GM21529 (cell line): ENCODE data around the gene EFL1.
A peak's percentile ranks its signal among the peaks of the same experiment; 100 is the strongest.

ENCODE experiments used
- ATAC-seq: cut with Tn5 transposase; IDR thresholded peaks from one replicate; pipeline ENCODE4 v1.9.1; 2021; ENCODE audit not compliant: unreplicated experiment

Gene EFL1

DNA sequence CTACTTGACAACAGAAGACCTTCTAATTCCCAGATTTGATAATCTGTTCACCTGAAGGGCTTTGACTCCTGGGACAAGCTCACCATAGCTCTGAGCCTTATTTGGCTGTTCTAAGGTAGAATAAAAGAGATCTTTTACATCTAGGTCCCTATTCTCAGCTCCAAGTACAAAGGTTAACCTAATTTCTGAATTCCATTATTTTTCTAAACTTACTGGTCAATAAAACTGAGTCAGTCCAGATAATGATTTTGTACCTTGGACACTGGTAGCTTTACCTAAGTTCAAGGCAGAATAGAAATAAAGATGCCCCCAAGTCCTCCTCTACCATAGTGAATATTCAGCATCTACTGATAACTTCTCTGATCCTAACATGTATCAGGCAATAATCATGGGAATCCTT, 135.0 kb downstream of the EFL1 start:
- no peak for ATAC-seq

DNA sequence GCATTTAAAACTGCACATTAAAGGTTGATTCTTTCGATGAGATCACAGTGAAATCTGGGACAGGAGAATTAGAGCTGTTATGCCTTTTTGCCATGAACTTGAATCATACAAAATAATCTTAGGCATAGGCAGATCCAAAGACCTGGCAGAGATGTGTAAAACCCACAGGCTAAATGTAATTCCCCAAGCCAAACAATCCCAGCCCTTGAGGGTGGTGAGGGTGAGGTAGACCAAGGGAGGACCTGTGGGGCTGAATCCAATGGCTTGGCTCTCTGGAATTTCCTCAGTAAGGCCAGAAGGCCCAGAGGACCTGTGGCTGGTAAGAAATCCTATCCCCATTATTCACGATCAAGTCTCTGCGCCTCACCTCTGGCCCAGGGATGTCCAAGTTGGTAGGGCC, 136.2 kb downstream of the EFL1 start:
- ATAC-seq, result no peak

DNA sequence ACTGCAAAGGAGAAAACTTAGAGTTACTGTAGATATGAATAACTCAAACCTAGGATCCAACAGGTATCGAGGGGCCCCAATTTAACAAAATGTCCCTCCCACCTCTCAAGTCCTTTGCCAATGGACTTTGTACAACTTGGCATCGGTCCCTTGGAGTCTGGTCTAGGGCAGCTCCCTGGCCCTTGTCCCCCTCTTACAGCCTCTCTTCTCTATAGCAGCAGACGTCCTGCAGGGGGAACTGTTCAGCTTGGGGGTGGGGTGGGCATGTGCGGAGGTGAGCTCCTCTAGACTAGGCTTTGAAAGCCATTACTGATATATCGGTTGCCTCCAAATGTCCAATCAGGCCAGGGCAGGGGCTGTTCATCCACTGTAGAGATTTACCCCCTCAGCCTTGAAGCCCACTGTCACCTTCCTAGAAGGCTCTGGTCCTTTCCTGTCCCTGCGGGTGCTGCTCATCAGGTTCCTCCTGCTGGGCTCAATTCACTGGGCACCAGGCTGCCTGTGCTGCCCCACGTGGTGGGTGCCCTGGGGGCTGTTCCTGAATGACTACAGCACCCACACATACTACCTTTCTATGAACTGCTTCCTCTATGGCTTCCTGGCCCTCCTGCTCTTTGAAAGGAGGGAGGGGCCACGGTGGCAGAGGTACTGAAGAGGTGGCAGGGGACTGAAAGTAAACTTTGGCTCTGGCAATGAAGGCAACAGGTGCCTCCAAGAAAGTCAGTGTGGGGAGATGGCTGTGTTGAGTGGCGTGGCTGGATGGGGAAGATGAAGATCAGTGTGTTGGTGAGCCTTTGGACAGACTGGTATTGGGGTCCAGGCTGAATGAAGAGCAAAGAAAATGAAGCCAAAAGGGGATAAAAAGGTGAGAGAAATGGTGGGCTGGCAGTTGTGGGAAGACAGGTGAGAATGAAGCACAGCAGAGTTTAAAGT, 137.9 kb downstream of the EFL1 start:
- ATAC-seq, result no peak

DNA sequence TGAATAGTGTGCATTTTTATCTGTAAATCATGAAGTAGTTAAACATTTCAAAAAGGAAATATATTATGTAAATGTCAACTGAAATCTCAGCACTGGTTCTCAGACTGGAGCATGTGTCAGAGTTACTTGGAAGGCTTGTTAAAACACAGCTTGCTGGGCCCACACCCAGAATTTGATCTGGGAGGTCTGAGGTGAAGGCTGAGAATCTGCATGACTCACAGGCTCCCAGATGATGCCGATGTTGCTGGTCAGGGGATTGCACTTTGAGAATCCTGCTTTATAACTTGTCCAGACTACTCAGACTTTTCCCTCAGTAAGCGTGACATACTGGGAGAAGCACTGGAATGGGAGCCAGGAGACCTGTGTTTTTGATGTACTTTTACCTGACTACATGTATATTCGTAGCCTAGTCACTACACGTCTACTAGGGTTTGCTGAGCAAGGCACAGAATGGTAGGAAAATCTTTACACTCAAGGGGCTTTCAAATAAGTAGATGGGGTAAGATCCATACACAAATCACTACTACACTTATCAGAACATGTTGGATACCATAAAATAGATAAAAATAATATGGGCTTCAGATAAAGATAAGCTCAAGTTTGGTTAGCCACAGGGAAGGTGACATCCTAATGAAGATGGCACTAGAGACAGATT, 139.7 kb downstream of the EFL1 start:
- ATAC-seq, result no peak

- ATAC-seq, result no peak
Observed at GRCh38 chr15:82118040-82118439, 144.5 kb downstream of the EFL1 start.

DNA sequence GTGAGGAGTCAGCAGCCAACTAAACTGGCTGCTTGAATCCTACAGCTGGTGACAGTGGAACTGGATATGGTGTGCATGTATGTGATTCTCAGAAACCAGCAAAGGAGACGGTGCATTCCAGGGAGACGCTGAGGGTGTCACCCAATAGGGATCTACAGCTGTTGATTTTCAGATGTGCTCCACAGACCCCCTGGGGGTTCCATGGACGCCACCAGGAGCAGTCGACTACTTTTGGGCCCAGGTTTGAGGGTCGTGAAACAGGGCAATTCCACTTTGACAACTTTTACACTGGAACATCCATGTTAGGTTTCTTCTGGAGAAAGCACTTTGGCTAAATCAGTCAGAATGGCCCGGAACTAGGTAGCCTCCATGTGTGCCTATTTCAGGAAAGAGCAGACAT, 145.2 kb downstream of the EFL1 start:
- ATAC-seq, result no peak

DNA sequence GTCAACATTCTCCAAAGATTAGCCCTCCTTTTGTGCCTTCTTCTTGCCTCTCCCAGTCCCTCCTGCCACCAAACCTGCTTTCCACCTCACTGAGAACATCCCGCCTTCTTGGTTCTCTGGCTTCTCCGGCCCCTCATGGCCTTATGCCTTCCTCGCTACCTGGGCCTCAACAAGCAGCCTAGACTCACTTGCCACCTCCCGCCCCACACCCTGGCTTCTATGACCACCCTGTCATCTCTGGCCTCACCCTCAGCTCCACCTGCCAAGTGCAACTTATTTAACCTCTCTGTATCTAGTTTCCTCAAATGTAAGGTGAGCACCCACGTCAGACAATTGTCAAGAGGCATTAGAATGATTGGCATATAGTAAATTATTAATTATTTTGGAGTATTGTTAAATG, 147.9 kb downstream of the EFL1 start:
- ATAC-seq, result no peak

DNA sequence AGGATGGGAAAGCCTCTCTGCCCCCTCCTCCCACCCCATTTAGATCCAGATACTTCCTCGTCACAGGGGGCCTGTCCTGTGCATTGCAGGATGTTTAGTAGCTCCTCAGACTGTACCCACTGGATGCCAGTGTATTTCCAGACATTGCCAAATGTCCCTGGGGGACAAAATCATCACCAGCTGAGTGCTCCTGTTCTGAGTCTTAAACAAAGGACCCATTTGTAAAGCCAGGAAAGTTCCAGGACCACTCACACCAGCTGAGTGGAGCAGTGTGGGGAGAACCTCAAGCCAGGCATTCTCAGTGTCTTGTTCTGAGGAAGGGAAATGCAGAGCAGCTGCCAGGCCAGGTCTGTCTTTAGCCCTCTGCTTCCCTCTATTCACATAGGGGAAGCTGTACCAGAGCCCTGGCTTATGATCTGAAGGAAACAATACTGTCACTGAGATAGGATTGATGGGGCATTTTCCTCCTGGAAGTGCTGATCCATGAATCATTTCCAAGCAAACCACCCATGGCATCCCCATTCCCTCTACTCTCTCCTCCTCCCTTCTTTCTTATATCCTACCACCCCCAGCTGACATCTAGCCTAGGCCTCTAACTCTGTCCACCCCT, 149.3 kb downstream of the EFL1 start:
- ATAC-seq, result no peak

DNA sequence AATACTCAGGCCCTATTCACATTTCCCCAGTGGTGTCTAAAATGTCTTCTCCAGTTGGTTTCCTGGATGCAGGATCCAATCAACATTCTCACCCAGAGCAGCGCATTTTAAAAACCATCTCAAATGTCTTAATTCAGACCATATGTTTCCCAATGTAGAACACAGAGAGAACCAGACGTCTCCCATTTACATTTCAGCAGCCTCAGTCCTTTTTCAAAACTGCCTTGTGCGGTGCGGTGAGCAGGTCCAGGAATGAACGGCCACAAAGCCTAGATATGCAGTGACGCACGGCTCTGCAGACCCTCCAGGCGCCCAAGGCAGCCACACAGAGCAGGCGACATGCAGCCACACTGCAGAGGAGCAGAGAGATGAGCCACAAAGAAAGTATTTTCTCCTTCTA, 150.6 kb downstream of the EFL1 start:
- no peak for ATAC-seq

DNA sequence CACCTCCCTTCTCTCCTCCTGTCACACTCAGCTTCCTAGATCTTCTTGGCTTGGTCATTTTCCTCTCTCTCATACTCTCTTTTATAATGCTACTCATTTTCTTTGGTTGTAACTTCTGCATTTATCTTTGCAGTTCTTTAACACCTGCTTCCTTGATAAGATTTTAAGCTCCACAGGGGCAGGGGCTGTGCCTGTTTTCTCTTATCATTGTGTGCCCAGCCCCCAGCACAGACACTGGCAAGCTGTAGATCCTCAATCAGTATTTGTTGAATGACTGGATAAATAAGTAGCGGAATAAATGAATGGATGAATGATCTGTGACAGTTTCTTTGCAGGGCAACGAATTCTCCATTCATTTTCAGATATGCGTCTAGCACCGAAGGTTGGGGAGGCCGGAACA, 152.4 kb downstream of the EFL1 start:
- no peak for ATAC-seq

- ATAC-seq, result peak; percentile 93
Observed at GRCh38 chr15:82108489-82109078, 153.9 kb downstream of the EFL1 start.

- no peak for ATAC-seq
Observed at GRCh38 chr15:82106679-82107078, 155.9 kb downstream of the EFL1 start.

DNA sequence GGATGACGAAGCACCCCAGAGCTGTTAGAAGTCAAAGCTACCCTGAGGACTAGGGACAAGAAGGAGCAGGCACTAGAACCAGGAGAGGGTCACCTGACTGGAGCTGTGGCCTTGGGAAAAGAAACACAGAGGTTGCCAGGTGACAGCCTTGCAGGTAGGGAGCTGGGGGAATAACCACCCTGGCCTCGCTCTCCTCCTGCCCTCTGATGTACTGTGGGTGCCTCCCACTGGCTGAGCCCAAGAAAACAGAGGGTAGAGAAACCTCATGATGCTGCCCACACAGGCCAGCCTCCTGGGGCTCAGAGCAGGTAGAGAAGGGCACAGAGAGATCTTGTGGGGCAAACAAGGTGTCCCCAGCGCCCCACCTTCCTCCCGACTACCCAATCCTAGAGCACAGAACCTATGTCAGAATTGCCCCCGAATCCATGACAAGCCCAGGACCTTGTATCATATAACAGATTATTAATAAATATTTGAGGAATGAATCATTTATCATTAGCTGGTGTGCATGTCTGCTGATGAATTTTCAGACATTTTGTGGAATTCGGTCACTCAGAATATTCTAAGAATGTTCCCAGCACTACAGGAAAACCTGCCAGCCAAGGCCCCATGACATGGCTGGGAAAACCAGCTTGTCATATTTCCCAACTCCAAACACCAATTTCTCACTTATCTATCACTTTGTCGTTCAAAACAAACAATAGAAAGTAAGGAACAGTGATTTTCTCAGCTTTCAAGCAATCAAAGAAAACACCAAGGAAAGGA, 156.9 kb downstream of the EFL1 start:
- ATAC-seq, result no peak

DNA sequence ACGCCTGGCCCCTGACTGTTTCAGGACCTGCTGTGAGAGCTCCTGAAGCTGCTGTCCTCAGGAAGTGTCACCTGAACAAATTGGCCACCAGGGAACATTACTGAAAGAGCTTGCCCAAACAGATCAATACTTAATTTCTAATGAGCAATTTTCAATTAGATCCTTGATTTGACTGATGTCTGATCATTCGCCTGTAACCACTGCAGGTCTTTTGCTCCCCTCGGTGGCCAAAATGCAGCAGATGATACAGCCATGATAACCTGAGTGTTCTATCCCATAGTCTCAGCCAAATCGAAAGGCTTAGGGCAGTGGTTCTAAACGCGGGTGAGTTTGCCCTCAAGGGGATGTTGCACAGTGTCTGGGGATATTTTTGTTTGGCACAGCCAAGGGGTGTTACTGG, 159.1 kb downstream of the EFL1 start:
- ATAC-seq, result no peak

DNA sequence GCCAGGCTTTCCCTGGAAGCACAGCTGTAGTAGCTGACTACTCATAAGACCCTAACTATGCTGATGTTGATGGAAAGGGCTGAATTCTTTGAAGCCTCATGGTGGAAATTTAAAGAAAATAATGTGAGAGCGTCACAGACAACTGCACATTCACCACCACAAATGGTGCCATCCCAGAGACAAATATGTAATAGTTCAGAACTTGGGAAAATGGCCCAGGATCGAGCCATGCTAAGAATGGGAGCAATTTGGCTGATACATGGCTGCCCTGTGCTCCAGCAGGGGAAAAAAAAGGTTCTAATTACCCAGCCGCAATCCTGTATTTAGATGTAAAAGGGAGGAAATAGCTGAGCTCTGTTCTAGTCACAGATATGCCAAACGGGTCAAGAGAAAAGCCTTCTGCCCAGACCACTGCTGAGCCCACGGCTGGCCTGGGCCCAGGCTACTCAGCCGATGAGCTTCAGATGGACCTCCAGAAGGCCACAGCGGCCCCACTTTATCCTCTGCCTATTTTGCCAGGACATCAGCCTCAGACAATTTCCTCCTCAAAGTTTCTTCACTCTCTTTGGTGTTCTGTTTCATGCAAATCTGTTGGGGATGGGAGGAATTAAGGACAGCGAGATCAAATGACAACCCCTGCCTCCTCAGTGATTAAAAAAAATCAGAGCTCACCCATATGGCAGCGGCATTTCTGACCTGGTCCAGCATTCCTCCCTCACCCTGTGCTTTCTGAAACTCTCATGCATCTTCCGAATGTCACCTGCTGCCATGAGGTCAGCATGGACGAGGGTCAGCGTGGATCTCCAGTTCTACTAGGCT, 162.2 kb downstream of the EFL1 start:
- ATAC-seq, result no peak

- ATAC-seq, result no peak
Observed at GRCh38 chr15:82098674-82099073, 163.9 kb downstream of the EFL1 start.

GRCh38 chr15:82095803-82096202, 166.7 kb downstream of the EFL1 start:
- no peak for ATAC-seq

GRCh38 chr15:82093774-82094211, 168.7 kb downstream of the EFL1 start:
- ATAC-seq, result no peak

GRCh38 chr15:82093325-82093724, 169.2 kb downstream of the EFL1 start:
- ATAC-seq, result no peak

GRCh38 chr15:82091636-82092140, 170.8 kb downstream of the EFL1 start:
- ATAC-seq, result no peak
